Measurements from ENCODE around the gene SUFU.

SUFU gene

GRCh38 chr10:102552533-102552932 lies 48.8 kb downstream of the SUFU start:
- WGBS: 93% methylated on average over 1 of the region's 2 CpGs
- H2BK5ac ChIP-seq (ENCODE audit: low read depth, low read length, poor library complexity, severe bottlenecking): no peak overlapping the region

GRCh38 chr10:102553771-102554170 lies 50.0 kb downstream of the SUFU start:
- H3K9me3 ChIP-seq (ENCODE audit: control insufficient read depth, low read length): no peaks in the 10 kb centered on the region
- H2AFZ ChIP-seq (ENCODE audit: low read depth, low read length): no peak overlapping the region
- no peak overlapping the region for H2BK5ac ChIP-seq (ENCODE audit: low read depth, low read length, poor library complexity, severe bottlenecking)
- 97% methylated on average over 7 of the region's 7 CpGs for WGBS
- H3K9ac ChIP-seq (ENCODE audit: low read length): no peak overlapping the region
- H3K4me2 ChIP-seq (ENCODE audit: low read length, poor library complexity, severe bottlenecking): no peak overlapping the region
- no peak overlapping the region for H4K91ac ChIP-seq (ENCODE audit: low read length)
- H3K4ac ChIP-seq (ENCODE audit: low read depth in 1 of 2, low read length in 2 of 2): no peak overlapping the region
- peaks cover 16 to 28% of the 10 kb centered on the region in 2 experiments for H3K36me3 ChIP-seq (ENCODE audit: control insufficient read depth in 1 of 2, insufficient read depth in 2 of 2, low read depth in 1 of 2, low read length in 2 of 2)
- H3K4me3 ChIP-seq (ENCODE audit: insufficient read depth in 1 of 2, low read depth in 1 of 2, low read length in 2 of 2): no peak overlapping the region
- H2AK5ac ChIP-seq (ENCODE audit: low read length, severe bottlenecking): no peak overlapping the region
- no peak overlapping the region for H4K8ac ChIP-seq (ENCODE audit: low read length)
- no peak overlapping the region for H2BK120ac ChIP-seq (ENCODE audit: low read depth, low read length)
- no peak overlapping the region for H3K18ac ChIP-seq (ENCODE audit: low read depth in 1 of 2, low read length in 2 of 2)
- H3K4me1 ChIP-seq (ENCODE audit: control insufficient read depth, insufficient read depth, low read depth, low read length): peaks cover 4% of the 10 kb centered on the region
- no peaks in the 10 kb centered on the region for H3K27me3 ChIP-seq (ENCODE audit: control insufficient read depth in 1 of 2, insufficient read depth in 1 of 2, low read length in 2 of 2)
- peaks cover 25% of the 10 kb centered on the region for H3K79me1 ChIP-seq (replicated peaks; ENCODE audit: low read length, poor library complexity, severe bottlenecking)
- no peak overlapping the region for H2BK15ac ChIP-seq (ENCODE audit: low read depth, poor library complexity, severe bottlenecking)
- DNase-seq: no peak
- no peak overlapping the region for H3K27ac ChIP-seq (ENCODE audit: low read length, poor library complexity, severe bottlenecking)
- H3K23ac ChIP-seq (ENCODE audit: low read length in 2 of 2): no peak overlapping the region
- no peak overlapping the region for H3K14ac ChIP-seq (ENCODE audit: low read length in 2 of 2)
- H2BK12ac ChIP-seq (ENCODE audit: low read length in 2 of 2): no peak overlapping the region

More at GRCh38 chr10:102552533-102552932, 48.8 kb downstream of the SUFU start:
- Histone ChIP-seq H3K27ac (ENCODE audit: low read length, poor library complexity, severe bottlenecking) (no peak overlapping the region), H3K14ac (ENCODE audit: low read length in 2 of 2) (no peak overlapping the region), H2BK15ac (ENCODE audit: low read depth, poor library complexity, severe bottlenecking) (no peak overlapping the region), H3K79me1 (replicated peaks; ENCODE audit: low read length, poor library complexity, severe bottlenecking) (peaks cover 24% of the 10 kb centered on the region), H2BK12ac (ENCODE audit: low read length in 2 of 2) (no peak overlapping the region), H3K4me3 (ENCODE audit: insufficient read depth in 1 of 2, low read depth in 1 of 2, low read length in 2 of 2) (no peak overlapping the region), H3K18ac (ENCODE audit: low read depth in 1 of 2, low read length in 2 of 2) (no peak overlapping the region), H3K36me3 (ENCODE audit: control insufficient read depth in 1 of 2, insufficient read depth in 2 of 2, low read depth in 1 of 2, low read length in 2 of 2) (peaks cover 16 to 28% of the 10 kb centered on the region in 2 experiments), H2AK5ac (ENCODE audit: low read length, severe bottlenecking) (no peak overlapping the region), H3K4ac (ENCODE audit: low read depth in 1 of 2, low read length in 2 of 2) (no peak overlapping the region), H3K9me3 (ENCODE audit: control insufficient read depth, low read length) (no peaks in the 10 kb centered on the region), H4K8ac (ENCODE audit: low read length) (no peak overlapping the region), H2AFZ (ENCODE audit: low read depth, low read length) (no peak overlapping the region), H3K23ac (ENCODE audit: low read length in 2 of 2) (no peak overlapping the region), H3K9ac (ENCODE audit: low read length) (no peak overlapping the region), H3K27me3 (ENCODE audit: control insufficient read depth in 1 of 2, insufficient read depth in 1 of 2, low read length in 2 of 2) (no peaks in the 10 kb centered on the region), H3K4me2 (ENCODE audit: low read length, poor library complexity, severe bottlenecking) (no peak overlapping the region), H3K4me1 (ENCODE audit: control insufficient read depth, insufficient read depth, low read depth, low read length) (peaks cover 4% of the 10 kb centered on the region), H2BK120ac (ENCODE audit: low read depth, low read length) (no peak overlapping the region), H4K91ac (ENCODE audit: low read length) (no peak overlapping the region)
- no peak for DNase-seq

- no peak overlapping the region for H3K4me2 ChIP-seq (ENCODE audit: low read length, poor library complexity, severe bottlenecking)
- H3K4me3 ChIP-seq (ENCODE audit: insufficient read depth in 1 of 2, low read depth in 1 of 2, low read length in 2 of 2): no peak overlapping the region
- H3K9me3 ChIP-seq (ENCODE audit: control insufficient read depth, low read length): no peaks in the 10 kb centered on the region
- no peak for DNase-seq
- H2BK5ac ChIP-seq (ENCODE audit: low read depth, low read length, poor library complexity, severe bottlenecking): no peak overlapping the region
- H4K8ac ChIP-seq (ENCODE audit: low read length): no peak overlapping the region
- H3K14ac ChIP-seq (ENCODE audit: low read length in 2 of 2): no peak overlapping the region
- 100% methylated on average over 5 of the region's 5 CpGs for WGBS
- no peak overlapping the region for H3K27ac ChIP-seq (ENCODE audit: low read length, poor library complexity, severe bottlenecking)
- no peak overlapping the region for H3K23ac ChIP-seq (ENCODE audit: low read length in 2 of 2)
- H3K4me1 ChIP-seq (ENCODE audit: control insufficient read depth, insufficient read depth, low read depth, low read length): peaks cover 4% of the 10 kb centered on the region
- no peak overlapping the region for H3K4ac ChIP-seq (ENCODE audit: low read depth in 1 of 2, low read length in 2 of 2)
- no peak overlapping the region for H2BK12ac ChIP-seq (ENCODE audit: low read length in 2 of 2)
- H3K36me3 ChIP-seq (ENCODE audit: control insufficient read depth in 1 of 2, insufficient read depth in 2 of 2, low read depth in 1 of 2, low read length in 2 of 2): peaks cover 16 to 28% of the 10 kb centered on the region in 2 experiments
- peaks cover 25% of the 10 kb centered on the region for H3K79me1 ChIP-seq (replicated peaks; ENCODE audit: low read length, poor library complexity, severe bottlenecking)
- no peak overlapping the region for H3K18ac ChIP-seq (ENCODE audit: low read depth in 1 of 2, low read length in 2 of 2)
- H2AFZ ChIP-seq (ENCODE audit: low read depth, low read length): no peak overlapping the region
- H3K9ac ChIP-seq (ENCODE audit: low read length): no peak overlapping the region
- H4K91ac ChIP-seq (ENCODE audit: low read length): no peak overlapping the region
- no peak overlapping the region for H2BK120ac ChIP-seq (ENCODE audit: low read depth, low read length)
- no peak overlapping the region for H2BK15ac ChIP-seq (ENCODE audit: low read depth, poor library complexity, severe bottlenecking)
- no peak overlapping the region for H2AK5ac ChIP-seq (ENCODE audit: low read length, severe bottlenecking)
- H3K27me3 ChIP-seq (ENCODE audit: control insufficient read depth in 1 of 2, insufficient read depth in 1 of 2, low read length in 2 of 2): no peaks in the 10 kb centered on the region
These were observed 50.8 kb downstream of the SUFU start for GRCh38 chr10:102554531-102554930.

DNA sequence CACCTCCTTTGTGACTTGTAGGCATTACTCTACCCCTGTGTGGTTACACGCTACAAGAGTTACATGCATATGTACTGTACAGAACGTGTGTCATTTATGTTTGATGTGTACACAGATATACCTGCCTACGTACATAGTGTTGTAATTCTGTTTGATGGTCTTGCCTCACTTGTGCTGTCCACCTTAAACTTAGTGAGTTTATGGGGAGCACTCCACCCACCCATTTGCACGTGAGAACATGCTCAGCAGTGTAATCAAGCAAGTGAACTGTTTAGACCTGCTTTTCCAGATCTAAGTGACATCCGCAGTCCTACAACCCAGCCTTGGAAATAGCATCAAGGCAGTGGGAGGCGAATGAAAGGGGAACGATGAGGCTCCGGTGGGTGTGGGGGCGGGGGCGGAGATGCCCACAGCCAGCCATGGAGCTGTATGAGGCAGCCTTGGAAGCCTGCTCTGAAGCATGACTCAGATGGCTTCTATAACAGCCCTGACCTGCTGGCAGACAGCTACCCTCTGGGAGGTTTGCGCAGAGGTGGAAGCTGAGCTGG lies 52.1 kb downstream of the SUFU start:
- H4K91ac ChIP-seq (ENCODE audit: low read length): no peak overlapping the region
- H2BK120ac ChIP-seq (ENCODE audit: low read depth, low read length): no peak overlapping the region
- no peaks in the 10 kb centered on the region for H3K9me3 ChIP-seq (ENCODE audit: control insufficient read depth, low read length)
- H3K14ac ChIP-seq (ENCODE audit: low read length in 2 of 2): peak overlapping the region in 1 of 2 experiments; percentile 19
- H3K4me1 ChIP-seq (ENCODE audit: control insufficient read depth, insufficient read depth, low read depth, low read length): peaks cover 4% of the 10 kb centered on the region
- H3K36me3 ChIP-seq (ENCODE audit: control insufficient read depth in 1 of 2, insufficient read depth in 2 of 2, low read depth in 1 of 2, low read length in 2 of 2): peaks cover 9 to 16% of the 10 kb centered on the region in 2 experiments
- H2BK12ac ChIP-seq (ENCODE audit: low read length in 2 of 2): no peak overlapping the region
- no peak overlapping the region for H2BK15ac ChIP-seq (ENCODE audit: low read depth, poor library complexity, severe bottlenecking)
- H3K4ac ChIP-seq (ENCODE audit: low read depth in 1 of 2, low read length in 2 of 2): no peak overlapping the region
- peak overlapping the region; percentile 54 for H3K9ac ChIP-seq (ENCODE audit: low read length)
- H3K4me2 ChIP-seq (ENCODE audit: low read length, poor library complexity, severe bottlenecking): no peak overlapping the region
- no peak overlapping the region for H3K27ac ChIP-seq (ENCODE audit: low read length, poor library complexity, severe bottlenecking)
- H4K8ac ChIP-seq (ENCODE audit: low read length): no peak overlapping the region
- H2AFZ ChIP-seq (ENCODE audit: low read depth, low read length): no peak overlapping the region
- no peak overlapping the region for H2AK5ac ChIP-seq (ENCODE audit: low read length, severe bottlenecking)
- no peaks in the 10 kb centered on the region for H3K27me3 ChIP-seq (ENCODE audit: control insufficient read depth in 1 of 2, insufficient read depth in 1 of 2, low read length in 2 of 2)
- H3K23ac ChIP-seq (ENCODE audit: low read length in 2 of 2): peak overlapping the region in 1 of 2 experiments; percentile 34
- peaks cover 20% of the 10 kb centered on the region for H3K79me1 ChIP-seq (replicated peaks; ENCODE audit: low read length, poor library complexity, severe bottlenecking)
- H3K18ac ChIP-seq (ENCODE audit: low read depth in 1 of 2, low read length in 2 of 2): peak overlapping the region in 1 of 2 experiments; percentile 13
- 71% methylated on average over 10 of the region's 11 CpGs for whole genome bisulfite sequencing
- no peak overlapping the region for H2BK5ac ChIP-seq (ENCODE audit: low read depth, low read length, poor library complexity, severe bottlenecking)
- peak overlapping the region in 1 of 2 experiments; percentile 11 for H3K4me3 ChIP-seq (ENCODE audit: insufficient read depth in 1 of 2, low read depth in 1 of 2, low read length in 2 of 2)
- peak; percentile 40 for DNase-seq

All from mesenchymal stem cell (in vitro differentiated cells and primary cell).